ENCODE data around the gene CLDN1.
"Not testable (repeated sequence)": the region's sequence is repeated elsewhere in the genome, so short reads cannot be mapped to it uniquely, and the experiment has no call there.

The CLDN1 gene

GRCh38 chr3:190272747-190273146, 49.5 kb downstream of the CLDN1 start:
- DNase-seq (ENCODE audit: low read depth): no peak
- H3K4me3 ChIP-seq (ENCODE audit: control insufficient read depth, low read depth, low read length): no peak overlapping the region
- no peak for TF ChIP-seq CTCF (conservative IDR thresholded peaks at IDR 0.05; ENCODE audit: control insufficient read depth, insufficient read depth, low read depth, low read length)

GRCh38 chr3:190269101-190269500, 53.1 kb downstream of the CLDN1 start:
- H3K4me3 ChIP-seq (ENCODE audit: control insufficient read depth, low read depth, low read length): no peak overlapping the region
- no peak for DNase-seq (ENCODE audit: low read depth)
- no peak for TF ChIP-seq CTCF (conservative IDR thresholded peaks at IDR 0.05; ENCODE audit: control insufficient read depth, insufficient read depth, low read depth, low read length)

GRCh38 chr3:190267464-190267863, 54.8 kb downstream of the CLDN1 start:
- not testable (repeated sequence) for DNase-seq (ENCODE audit: low read depth); H3K4me3 ChIP-seq (ENCODE audit: control insufficient read depth, low read depth, low read length)

- TF ChIP-seq CTCF (conservative IDR thresholded peaks at IDR 0.05; ENCODE audit: control insufficient read depth, insufficient read depth, low read depth, low read length): no peak
- peak; percentile 31 for DNase-seq (ENCODE audit: low read depth)
- no peak overlapping the region for H3K4me3 ChIP-seq (ENCODE audit: control insufficient read depth, low read depth, low read length)
Measured at GRCh38 chr3:190266913-190267290, 55.3 kb downstream of the CLDN1 start.

GRCh38 chr3:190266265-190266912, 55.9 kb downstream of the CLDN1 start:
- no peak for TF ChIP-seq CTCF (conservative IDR thresholded peaks at IDR 0.05; ENCODE audit: control insufficient read depth, insufficient read depth, low read depth, low read length)
- DNase-seq (ENCODE audit: low read depth): no peak
- no peak overlapping the region for H3K4me3 ChIP-seq (ENCODE audit: control insufficient read depth, low read depth, low read length)

GRCh38 chr3:190265796-190266195, 56.5 kb downstream of the CLDN1 start:
- peak; percentile 28 for DNase-seq (ENCODE audit: low read depth)
- no peak overlapping the region for H3K4me3 ChIP-seq (ENCODE audit: control insufficient read depth, low read depth, low read length)
- TF ChIP-seq CTCF (conservative IDR thresholded peaks at IDR 0.05; ENCODE audit: control insufficient read depth, insufficient read depth, low read depth, low read length): no peak

GRCh38 chr3:190265126-190265525, 57.1 kb downstream of the CLDN1 start:
- H3K4me3 ChIP-seq (ENCODE audit: control insufficient read depth, low read depth, low read length): no peak overlapping the region
- TF ChIP-seq CTCF (conservative IDR thresholded peaks at IDR 0.05; ENCODE audit: control insufficient read depth, insufficient read depth, low read depth, low read length): no peak
- DNase-seq (ENCODE audit: low read depth): no peak

All from fibroblast of mammary gland (primary cell).